Naive thymus-derived CD8-positive, alpha-beta T cell (primary cell): ENCODE measurements around the gene FLNB. TPM values are rescaled to one million over a fixed set of nuclear protein-coding genes. Genes with fewer than 3 reads are reported as not detected.

Source experiments
- polyA plus RNA-seq, 3 donors: library from polyadenylated mRNA; unstranded; fragments of 300-500 nt; fragmentation: Illumina TruSeq; gene quantifications; one replicate each; pipeline ENCODE4 v1.2.3, GENCODE V29; 2021
- total RNA-seq, 8 experiments: library from RNA in 2 of 8; stranded (reverse) in 2 of 8; gene quantifications; one replicate each; pipeline ENCODE4 v1.2.3 and lab custom pipeline; 2021 to 2026

The FLNB gene
- total and polyA plus RNA-seq, 5 experiments from 2014 or later = 11.8 to 76.7 (median 32.2) TPM

Other genes with a start within 250 kb of the FLNB start
- gene DNASE1L3, start 202.6 kb downstream of the FLNB start, total RNA-seq = under 1 TPM in 1 of 2 experiments, not detected in 1; 0.66 TPM
- not detected for gene DNASE1L3, start 202.6 kb downstream of the FLNB start, polyA plus RNA-seq
- gene ABHD6, start 229.4 kb downstream of the FLNB start, total RNA-seq = 1 to 10 TPM; 6.0 to 6.1 TPM
- gene ABHD6, start 229.4 kb downstream of the FLNB start, polyA plus RNA-seq = 1 to 10 TPM; 4.4 to 6.0 (median 5.4) TPM